ENCODE results near the gene SUMF1.
A peak's percentile ranks its signal among the peaks of the same experiment; 100 is the strongest.

The SUMF1 gene

GRCh38 chr3:4466741-4467521 lies at the start of gene SUMF1:
TSS of gene SUMF1 (minus strand) at chr3:4467269. CDS start at chr3:4467245, 24 bp downstream.
- DNase-seq (ENCODE audit: low read depth), result peak; percentile 39

- no peak for DNase-seq (ENCODE audit: low read depth)
These were observed 49.0 kb upstream of the SUMF1 start for GRCh38 chr3:4515916-4516579.

- no peak for DNase-seq (ENCODE audit: low read depth)
These were observed 47.8 kb upstream of the SUMF1 start for GRCh38 chr3:4514916-4515315.

- DNase-seq (ENCODE audit: low read depth), result no peak
These were observed 47.3 kb upstream of the SUMF1 start for GRCh38 chr3:4514321-4514720.

- no peak for DNase-seq (ENCODE audit: low read depth)
These were observed 46.0 kb upstream of the SUMF1 start for GRCh38 chr3:4512895-4513616.

GRCh38 chr3:4511491-4512262 lies 44.6 kb upstream of the SUMF1 start:
- DNase-seq (ENCODE audit: low read depth), result no peak

GRCh38 chr3:4509983-4510755 lies 43.1 kb upstream of the SUMF1 start:
- no peak for DNase-seq (ENCODE audit: low read depth)

- DNase-seq (ENCODE audit: low read depth), result no peak
These were observed 42.0 kb upstream of the SUMF1 start for GRCh38 chr3:4509043-4509442.

- DNase-seq (ENCODE audit: low read depth), result no peak
These were observed 41.2 kb upstream of the SUMF1 start for GRCh38 chr3:4508048-4508981.

GRCh38 chr3:4507024-4507596 lies 40.0 kb upstream of the SUMF1 start:
- no peak for DNase-seq (ENCODE audit: low read depth)

- no peak for DNase-seq (ENCODE audit: low read depth)
These were observed 39.5 kb upstream of the SUMF1 start for GRCh38 chr3:4506559-4507023.

- DNase-seq (ENCODE audit: low read depth), result no peak
These were observed 38.9 kb upstream of the SUMF1 start for GRCh38 chr3:4505688-4506558.

GRCh38 chr3:4504340-4505261 lies 37.5 kb upstream of the SUMF1 start:
- DNase-seq (ENCODE audit: low read depth), result peak; percentile 73

GRCh38 chr3:4503050-4503449 lies 36.0 kb upstream of the SUMF1 start:
- DNase-seq (ENCODE audit: low read depth), result no peak

GRCh38 chr3:4501927-4502326 lies 34.9 kb upstream of the SUMF1 start:
- DNase-seq (ENCODE audit: low read depth), result no peak

- no peak for DNase-seq (ENCODE audit: low read depth)
These were observed 34.4 kb upstream of the SUMF1 start for GRCh38 chr3:4501437-4501836.

GRCh38 chr3:4498446-4498845 lies 31.4 kb upstream of the SUMF1 start:
- DNase-seq (ENCODE audit: low read depth), result no peak

All from CMK (cell line).